K562 (cell line): ENCODE results near the gene CALY. TPM values are rescaled to one million over a fixed set of nuclear protein-coding genes. Genes with fewer than 3 reads are reported as not detected.

Experiments
- ATAC-seq: fragments of 200-7000 bp; cut with Tn5 transposase; 3 replicates; pipeline ENCODE4 v1.9.1; 2020; ENCODE audit warnings: moderate library complexity
- BruUV-seq: library from RNA; stranded (reverse); fragments of 400-500 nt; replicated peaks from 2 replicates; lab custom pipeline; 2021; lab: Mats Ljungman, UMichigan
- CTCF ChIA-PET: fragments of 300-600 bp; formaldehyde crosslinking; extraction: SDS; loops from one replicate; lab custom pipeline; 2021; ENCODE audit warnings: low intra/inter-chr PET ratio; lab: Yijun Ruan, JAX
- POLR2A ChIA-PET: fragments of 300-600, 350-650 bp; sonication (Branson Sonifier 250); formaldehyde crosslinking; extraction: SDS; loops from one replicate; lab custom pipeline; 2021; ENCODE audit warnings: antibody characterized with exemption, inconsistent platforms; lab: Yijun Ruan, JAX
- DNase-seq, 4 experiments: peaks; one replicate each; pipeline versions ENCODE4 v3.0.0 to v3.0.0-alpha.2; 2011 to 2018; ENCODE audit warnings: low spot score in 3 of 4, mixed read lengths in 3 of 4; ENCODE audit errors: extremely low read depth in 1 of 4
- FAIRE-seq: peaks from 2 replicates; lab custom pipeline; 2011; peaks lifted over from hg19 to GRCh38; lab: Jason Lieb, UNC
- H2AFZ ChIP-seq: 2 replicates; pipeline ENCODE4 v1.6.0; 2011; ENCODE audit warnings: low read depth, low read length, control low read depth, inconsistent platforms
- H3K27ac ChIP-seq: fragments of 200-600 bp; 3 replicates; pipeline ENCODE4 v1.8.0; 2011; ENCODE audit warnings: low read depth, mild to moderate bottlenecking, control low read depth, inconsistent platforms, low read length, moderate library complexity, mixed read lengths; ENCODE audit errors: extremely low read depth
- H3K27me3 ChIP-seq, 2 experiments: fragments of 300-600 bp in 1 of 2; 2 replicates in 1 of 2; 3 replicates in 1 of 2; pipeline versions ENCODE4 v1.6.0 to v1.8.0; 2011; ENCODE audit warnings: inconsistent platforms in 2 of 2, low read length in 2 of 2, mild to moderate bottlenecking in 1 of 2, mixed read lengths in 1 of 2, moderate library complexity in 1 of 2; ENCODE audit not compliant: control insufficient read depth in 2 of 2, insufficient read depth in 2 of 2
- H3K36me3 ChIP-seq: fragments of 300-600 bp; 3 replicates; pipeline ENCODE4 v1.8.0; 2011; ENCODE audit warnings: mild to moderate bottlenecking, low read length, inconsistent platforms; ENCODE audit not compliant: control insufficient read depth, insufficient read depth
- H3K4me1 ChIP-seq, 2 experiments: fragments of 200-600 bp in 1 of 2; replicated peaks in 1 of 2; 2 replicates in 1 of 2; 3 replicates in 1 of 2; pipeline versions ENCODE4 v1.5.1 to v1.8.0; 2011; ENCODE audit warnings: inconsistent platforms in 2 of 2, low read length in 2 of 2, mild to moderate bottlenecking in 1 of 2, mixed read lengths in 1 of 2, moderate library complexity in 1 of 2; ENCODE audit not compliant: control insufficient read depth in 2 of 2, insufficient read depth in 2 of 2
- H3K4me2 ChIP-seq: 2 replicates; pipeline ENCODE4 v1.6.1; 2011; ENCODE audit warnings: low read length, control low read depth, inconsistent platforms, mixed read lengths; ENCODE audit not compliant: insufficient read depth
- H3K4me3 ChIP-seq: fragments of 200-600 bp; sonication (generic), shearing (Covaris generic); 2 replicates; pipeline ENCODE4 v1.5.1; 2016; ENCODE audit warnings: control low read depth, inconsistent platforms
- H3K79me2 ChIP-seq: fragments of 200-600 bp; 3 replicates; pipeline ENCODE4 v1.8.0; 2011; ENCODE audit warnings: low read length, inconsistent platforms; ENCODE audit not compliant: control insufficient read depth, insufficient read depth
- H3K9ac ChIP-seq, 2 experiments: 2 replicates each; pipeline versions ENCODE4 v1.6.0 to v1.6.1; 2011; ENCODE audit warnings: low read depth in 2 of 2, low read length in 2 of 2, control low read depth in 1 of 2, inconsistent platforms in 1 of 2, mild to moderate bottlenecking in 1 of 2, mixed read lengths in 1 of 2; ENCODE audit not compliant: insufficient read depth in 1 of 2
- H3K9me1 ChIP-seq: one replicate; pipeline ENCODE4 v1.6.0; 2011; ENCODE audit warnings: inconsistent platforms, mild to moderate bottlenecking, low read length, moderate library complexity; ENCODE audit not compliant: control insufficient read depth, insufficient read depth
- H3K9me3 ChIP-seq: replicated peaks from 2 replicates; pipeline ENCODE4 v1.5.1; 2011; ENCODE audit warnings: low read depth, low read length, inconsistent platforms; ENCODE audit not compliant: control insufficient read depth, insufficient read depth
- H4K20me1 ChIP-seq: replicated peaks from 2 replicates; pipeline ENCODE4 v1.6.1; 2011; ENCODE audit warnings: low read length, inconsistent platforms, mixed read lengths; ENCODE audit not compliant: control insufficient read depth, insufficient read depth
- CSDE1 ChIP-seq, 2 experiments: fragments of 450-650 bp; IDR thresholded peaks; 2 replicates each; pipeline ENCODE4 v1.6.1; 2016; ENCODE audit warnings: mild to moderate bottlenecking in 1 of 2
- PTBP1 ChIP-seq: fragments of 200-400 bp; formaldehyde crosslinking; IDR thresholded peaks from 2 replicates; pipeline ENCODE4 v1.6.1; 2017; ENCODE audit warnings: low read depth, low read length
- SRSF3 ChIP-seq: fragments of 200-400 bp; formaldehyde crosslinking; IDR thresholded peaks from 2 replicates; pipeline ENCODE4 v1.6.1; 2016; ENCODE audit warnings: mild to moderate bottlenecking, low read length, moderate library complexity; ENCODE audit not compliant: insufficient read depth
- TEAD4 ChIP-seq, 2 experiments: sonication (generic) in 1 of 2; formaldehyde crosslinking in 1 of 2; IDR thresholded peaks; 2 replicates each; pipeline versions ENCODE4 v1.6.1 to v1.8.0; 2012 to 2022; ENCODE audit warnings: borderline replicate concordance in 1 of 2, inconsistent platforms in 1 of 2, low read length in 1 of 2, mild to moderate bottlenecking in 1 of 2, missing genetic modification reagents in 1 of 2
- ZNF75A ChIP-seq: fragments of 450-650 bp; formaldehyde crosslinking; IDR thresholded peaks from 2 replicates; pipeline ENCODE4 v1.4.0; 2020; ENCODE audit warnings: mild to moderate bottlenecking
- WGBS: fragments of 100-300 bp; shearing (Covaris generic); methylation state at CpG from one replicate; pipeline ENCODE4 v1.1.6; 2016; ENCODE audit warnings: low coverage, mixed read lengths; ENCODE audit not compliant: insufficient coverage; ENCODE audit errors: missing lambda C conversion rate; 5-methylcytosine and 5-hydroxymethylcytosine counted together
- in situ Hi-C: fragments of 300-500 bp; cut with MboI; formaldehyde crosslinking; loops from 4 replicates; pipeline ENCODE4 v1.15.0; 2018; ENCODE audit warnings: inconsistent platforms, mixed read lengths
- intact Hi-C: fragments of 100-400 bp; cut with micrococcal nuclease; formaldehyde crosslinking; loops from 2 replicates; pipeline ENCODE4 v1.14.2; 2022
- polyA plus RNA-seq, 8 experiments: library from polyadenylated mRNA; depleted of rRNA in 4 of 8; stranded (reverse) in 5 of 8; unstranded in 3 of 8; fragments of >200 nt; fragmentation: Nextera tagmentation in 2 of 8; fragmentation: Illumina TruSeq in 1 of 8; extraction: Ambion mirVana in 2 of 8; extraction: Trizol in 1 of 8; gene quantifications; 2 replicates each; pipeline versions ENCODE4 v1.2.1 to v1.2.3, GENCODE V29; 2011 to 2014; ENCODE audit warnings: inconsistent platforms in 1 of 8, missing spikeins in 1 of 8
- total RNA-seq, 7 experiments: library from RNA; depleted of rRNA in 6 of 7; stranded (reverse); fragments of >200 nt in 6 of 7; fragmentation: Illumina TruSeq in 2 of 7; extraction: Trizol in 2 of 7; gene quantifications; 2 replicates each; pipeline versions ENCODE4 v1.2.1 to v1.2.3, GENCODE V29; 2011 to 2021; ENCODE audit warnings: low replicate concordance in 1 of 7
- TF ChIP-seq, protein P1 (sequence below): IDR thresholded peaks from 2 replicates; pipeline ENCODE4 v1.6.1; 2011; ENCODE audit not compliant: insufficient read length; ENCODE audit errors: extremely low read depth
- TF ChIP-seq, protein P2 (sequence below): fragments of 250-450 bp; sonication (Bioruptor Pico); IDR thresholded peaks from 2 replicates; pipeline ENCODE4 v1.4.0; 2020; ENCODE audit warnings: mild to moderate bottlenecking, moderate library complexity

Gene CALY
- total and polyA plus RNA-seq, 9 of the 15 experiments (the other 6 are each of a cell fraction or from before 2014, with no cell fraction given): not detected

DNA sequence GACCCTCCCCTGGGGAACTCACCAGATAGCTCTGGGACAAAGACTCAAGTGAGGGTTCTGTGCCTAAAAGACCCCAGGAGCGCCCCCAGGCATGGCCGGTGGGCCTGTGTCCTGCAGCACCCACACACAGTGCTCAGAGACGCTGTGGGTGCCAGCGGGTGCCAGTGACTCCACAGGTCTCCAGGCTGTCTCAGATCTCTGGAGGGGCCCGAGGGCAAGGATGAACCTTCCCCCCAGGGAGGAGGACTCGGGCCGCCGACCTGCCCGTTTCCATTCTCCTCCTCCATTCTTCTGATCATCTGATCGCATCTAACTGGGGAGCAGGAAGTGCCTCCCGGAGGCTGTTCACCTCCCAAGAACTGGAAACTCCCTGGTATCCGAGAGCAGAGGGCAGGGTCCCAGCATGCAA is 61.0 kb downstream of the CALY start (continued):
- no peak for TF ChIP-seq SRSF3
- TF ChIP-seq PTBP1: no peak

DNA sequence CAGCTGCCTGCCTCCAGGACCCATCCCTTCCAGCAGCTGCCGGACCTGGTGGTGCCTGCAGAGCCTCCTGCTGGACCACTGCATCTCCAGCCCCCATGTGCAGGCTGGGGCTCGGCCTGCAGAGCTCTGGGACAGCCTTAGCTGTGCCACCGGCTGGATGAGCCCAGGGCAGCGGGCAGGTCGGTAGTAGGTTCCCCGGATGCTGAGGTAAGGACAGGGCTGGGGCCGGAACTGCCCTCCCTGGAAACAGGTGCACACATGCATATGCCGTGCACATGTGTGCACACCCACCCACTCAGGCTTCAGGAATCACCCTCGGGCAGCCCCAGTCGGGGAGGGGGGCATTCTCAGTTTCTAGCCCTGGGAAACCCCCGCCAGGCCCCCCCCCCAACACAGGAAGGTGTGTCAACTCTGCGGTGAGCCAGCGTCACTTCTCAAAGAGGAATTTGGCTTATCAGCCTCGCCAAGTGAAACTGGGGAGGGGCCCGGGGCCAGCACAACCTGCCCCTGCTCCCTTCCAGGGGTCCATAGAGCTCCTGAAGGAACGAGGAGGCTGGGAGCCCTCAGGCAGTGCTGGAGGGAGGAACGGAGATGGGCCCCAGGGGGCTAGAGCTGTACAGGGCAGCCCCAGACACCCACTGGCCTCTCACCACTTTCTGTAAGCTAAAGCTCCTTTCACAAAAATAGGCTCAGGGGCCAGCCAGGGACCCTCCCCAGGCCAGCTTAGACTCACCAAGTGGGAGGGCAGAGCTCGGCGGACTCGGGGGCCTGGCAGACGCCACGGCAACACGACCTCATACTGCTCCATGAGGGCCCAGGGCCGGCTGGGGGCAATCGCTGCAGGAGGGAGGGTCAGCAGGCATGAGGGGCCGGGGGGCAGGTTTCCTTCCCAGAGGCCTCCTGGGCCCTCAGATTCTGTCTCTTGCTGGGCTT is 61.7 kb downstream of the CALY start:
- H3K9me3 ChIP-seq: no peaks in the 10 kb centered on the region
- intact Hi-C loops (no loop called here), in situ Hi-C loops (no loop called here)
- peak overlapping the region; percentile 14; the same call in 1 of the 2 replicates for H2AFZ ChIP-seq
- H3K79me2 ChIP-seq: no peaks in the 10 kb centered on the region
- peak overlapping the region; percentile 51 for H3K4me2 ChIP-seq
- BruUV-seq: no TSS peak
- POLR2A ChIA-PET: interaction anchor here (0.6 to 1.3 kb wide), 3 partner anchors 9 to 39 kb away, joined by 3 to 5 read pairs (median 3); no protein-coding TSS in a partner anchor
- no peaks in the 10 kb centered on the region for H4K20me1 ChIP-seq
- 14% methylated on average over 13 of the region's 26 CpGs for WGBS
- peak; percentile 48 to 74 (median 60) for DNase-seq
- H3K9ac ChIP-seq: peak overlapping the region in 1 of 2 experiments; percentile 84; a peak in 2 of 4 replicates
- H3K36me3 ChIP-seq: peaks cover 8% of the 10 kb centered on the region; the same call in 1 of the 3 replicates
- peak; percentile 13 for ATAC-seq
- H3K27me3 ChIP-seq: no peaks in the 10 kb centered on the region
- H3K9me1 ChIP-seq: peaks cover 3% of the 10 kb centered on the region
- peaks cover 40 to 94% of the 10 kb centered on the region in 2 experiments for H3K4me1 ChIP-seq
- H3K4me3 ChIP-seq: peak overlapping the region; percentile 2; the same call in 1 of the 2 replicates
- no peak for FAIRE-seq
- H3K27ac ChIP-seq: no peak overlapping the region; the same call in 2 of the 3 replicates
- CTCF ChIA-PET: no interaction called here
- TF ChIP-seq ZNF75A (CRISPR knock-in tag): no peak
- TF ChIP-seq, protein P1, sequence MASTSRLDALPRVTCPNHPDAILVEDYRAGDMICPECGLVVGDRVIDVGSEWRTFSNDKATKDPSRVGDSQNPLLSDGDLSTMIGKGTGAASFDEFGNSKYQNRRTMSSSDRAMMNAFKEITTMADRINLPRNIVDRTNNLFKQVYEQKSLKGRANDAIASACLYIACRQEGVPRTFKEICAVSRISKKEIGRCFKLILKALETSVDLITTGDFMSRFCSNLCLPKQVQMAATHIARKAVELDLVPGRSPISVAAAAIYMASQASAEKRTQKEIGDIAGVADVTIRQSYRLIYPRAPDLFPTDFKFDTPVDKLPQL: no peak
- peak; percentile 59; the same call in 1 of the 2 replicates for TF ChIP-seq TEAD4 (IDR thresholded peaks at IDR 0.05; ENCODE audit: low read length)
- no peak for TF ChIP-seq TEAD4 (CRISPR knock-in tag; IDR thresholded peaks at IDR 0.05; ENCODE audit: borderline replicate concordance)
- TF ChIP-seq, protein P2, sequence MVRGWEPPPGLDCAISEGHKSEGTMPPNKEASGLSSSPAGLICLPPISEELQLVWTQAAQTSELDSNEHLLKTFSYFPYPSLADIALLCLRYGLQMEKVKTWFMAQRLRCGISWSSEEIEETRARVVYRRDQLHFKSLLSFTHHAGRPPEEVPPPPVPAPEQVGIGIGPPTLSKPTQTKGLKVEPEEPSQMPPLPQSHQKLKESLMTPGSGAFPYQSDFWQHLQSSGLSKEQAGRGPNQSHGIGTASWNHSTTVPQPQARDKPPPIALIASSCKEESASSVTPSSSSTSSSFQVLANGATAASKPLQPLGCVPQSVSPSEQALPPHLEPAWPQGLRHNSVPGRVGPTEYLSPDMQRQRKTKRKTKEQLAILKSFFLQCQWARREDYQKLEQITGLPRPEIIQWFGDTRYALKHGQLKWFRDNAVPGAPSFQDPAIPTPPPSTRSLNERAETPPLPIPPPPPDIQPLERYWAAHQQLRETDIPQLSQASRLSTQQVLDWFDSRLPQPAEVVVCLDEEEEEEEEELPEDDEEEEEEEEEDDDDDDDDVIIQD (CRISPR knock-in tag): no peak
- no peak for TF ChIP-seq CSDE1 (IDR thresholded peaks at IDR 0.05)
